Caco-2 (cell line): ENCODE measurements around the gene TMEM250. TPM values are rescaled to one million over a fixed set of nuclear protein-coding genes. Genes with fewer than 3 reads are reported as not detected.

Experiments
- BruUV-seq: library from RNA; stranded (reverse); fragments of 400-500 nt; replicated peaks from 2 replicates; lab custom pipeline; 2021; lab: Mats Ljungman, UMichigan
- CTCF ChIA-PET: fragments of 300-600 bp; sonication (Branson Sonifier 250); formaldehyde crosslinking; loops from one replicate; lab custom pipeline; 2022; ENCODE audit warnings: antibody characterized with exemption; lab: Charles Lee
- POLR2A ChIA-PET: fragments of 300-600 bp; sonication (Branson Sonifier 250); formaldehyde crosslinking; loops from one replicate; lab custom pipeline; 2022; ENCODE audit warnings: antibody characterized with exemption; lab: Charles Lee
- DNase-seq, 2 experiments: peaks; one replicate each; pipeline versions ENCODE4 v3.0.0 to v3.0.0-alpha.2; 2020 to 2022
- H3K27me3 ChIP-seq: replicated peaks from 2 replicates; pipeline ENCODE4 v1.6.0; 2011; ENCODE audit warnings: low read length; ENCODE audit not compliant: control insufficient read depth, insufficient read depth
- H3K36me3 ChIP-seq: 2 replicates; pipeline ENCODE4 v1.5.1; 2011; ENCODE audit warnings: low read length; ENCODE audit not compliant: control insufficient read depth, insufficient read depth
- H3K4me1 ChIP-seq: fragments of 250-450 bp; sonication (Bioruptor Pico); 2 replicates; pipeline ENCODE4 v1.5.1; 2020; ENCODE audit warnings: mild to moderate bottlenecking
- H3K4me3 ChIP-seq: 2 replicates; pipeline ENCODE4 v1.5.1; 2011; ENCODE audit warnings: low read depth, mild to moderate bottlenecking, control low read depth, low read length
- H3K9me3 ChIP-seq: fragments of 250-450 bp; sonication (Bioruptor Pico); 2 replicates; pipeline ENCODE4 v1.5.1; 2020; ENCODE audit warnings: mild to moderate bottlenecking, moderate library complexity
- H3K27ac Mint-ChIP-seq: one replicate; pipeline ENCODE4 v1.8.0; 2022; ENCODE audit warnings: mixed read lengths; ENCODE audit not compliant: unreplicated experiment
- H3K27me3 Mint-ChIP-seq: one replicate; pipeline ENCODE4 v1.8.0; 2022; ENCODE audit warnings: mixed read lengths; ENCODE audit not compliant: insufficient read depth, unreplicated experiment
- H3K36me3 Mint-ChIP-seq: one replicate; pipeline ENCODE4 v1.8.0; 2022; ENCODE audit warnings: mild to moderate bottlenecking, mixed read lengths; ENCODE audit not compliant: insufficient read depth, unreplicated experiment
- H3K4me1 Mint-ChIP-seq: one replicate; pipeline ENCODE4 v1.8.0; 2022; ENCODE audit warnings: low read depth, mixed read lengths; ENCODE audit not compliant: unreplicated experiment
- H3K4me3 Mint-ChIP-seq: one replicate; pipeline ENCODE4 v1.8.0; 2022; ENCODE audit warnings: mild to moderate bottlenecking, moderate library complexity, mixed read lengths; ENCODE audit not compliant: unreplicated experiment
- H3K9me3 Mint-ChIP-seq: one replicate; pipeline ENCODE4 v1.8.0; 2022; ENCODE audit warnings: mixed read lengths; ENCODE audit not compliant: unreplicated experiment
- CTCF ChIP-seq, 2 experiments: fragments of 200-600 bp in 1 of 2; IDR thresholded peaks; 1 replicate in 1 of 2; 2 replicates in 1 of 2; pipeline versions ENCODE4 v1.5.1 to v1.8.0; 2011 to 2022; ENCODE audit warnings: antibody characterized with exemption in 1 of 2, control low read depth in 1 of 2, inconsistent platforms in 1 of 2, low read depth in 1 of 2, low read length in 1 of 2, mild to moderate bottlenecking in 1 of 2, moderate library complexity in 1 of 2; ENCODE audit not compliant: insufficient read depth in 1 of 2, severe bottlenecking in 1 of 2, unreplicated experiment in 1 of 2
- intact Hi-C: fragments of 100-400 bp; cut with micrococcal nuclease; formaldehyde crosslinking; loops from one replicate; pipeline ENCODE4 v1.10.0; 2022; ENCODE audit not compliant: unreplicated experiment
- total RNA-seq: library from RNA; stranded (reverse); gene quantifications from 2 replicates; pipeline ENCODE4 v1.2.3, GENCODE V29; 2022

Gene TMEM250
- total RNA-seq, 1 experiment from 2014 or later = 38.2 TPM

- no peaks in the 10 kb centered on the region for H3K4me1 ChIP-seq
- ChIA-PET POLR2A (no interaction called here), CTCF (interaction anchor here (0.6 kb wide), 1 partner anchor 103 kb away, joined by 3 read pairs; no protein-coding TSS in a partner anchor)
- no peaks in the 10 kb centered on the region for H3K9me3 ChIP-seq
- H3K36me3 Mint-ChIP-seq = no peaks in the 10 kb centered on the region
- no TSS peak for BruUV-seq
- no peak overlapping the region for H3K4me3 ChIP-seq
- no peaks in the 10 kb centered on the region for H3K4me1 Mint-ChIP-seq
- TF ChIP-seq CTCF (IDR thresholded peaks at IDR 0.05; ENCODE audit: insufficient read depth in 1 of 2, low read depth in 1 of 2, low read length in 1 of 2, severe bottlenecking in 1 of 2, unreplicated experiment in 1 of 2) = no peak
- no peak overlapping the region for H3K4me3 Mint-ChIP-seq
- no peaks in the 10 kb centered on the region for H3K27me3 Mint-ChIP-seq
- no peaks in the 10 kb centered on the region for H3K9me3 Mint-ChIP-seq
- no peak overlapping the region for H3K27ac Mint-ChIP-seq
- H3K36me3 ChIP-seq = no peaks in the 10 kb centered on the region
- intact Hi-C loops = no loop called here
- DNase-seq = no peak
- H3K27me3 ChIP-seq = no peaks in the 10 kb centered on the region
Observed at GRCh38 chr9:136154943-136155342, 36.3 kb upstream of the TMEM250 start.

DNA sequence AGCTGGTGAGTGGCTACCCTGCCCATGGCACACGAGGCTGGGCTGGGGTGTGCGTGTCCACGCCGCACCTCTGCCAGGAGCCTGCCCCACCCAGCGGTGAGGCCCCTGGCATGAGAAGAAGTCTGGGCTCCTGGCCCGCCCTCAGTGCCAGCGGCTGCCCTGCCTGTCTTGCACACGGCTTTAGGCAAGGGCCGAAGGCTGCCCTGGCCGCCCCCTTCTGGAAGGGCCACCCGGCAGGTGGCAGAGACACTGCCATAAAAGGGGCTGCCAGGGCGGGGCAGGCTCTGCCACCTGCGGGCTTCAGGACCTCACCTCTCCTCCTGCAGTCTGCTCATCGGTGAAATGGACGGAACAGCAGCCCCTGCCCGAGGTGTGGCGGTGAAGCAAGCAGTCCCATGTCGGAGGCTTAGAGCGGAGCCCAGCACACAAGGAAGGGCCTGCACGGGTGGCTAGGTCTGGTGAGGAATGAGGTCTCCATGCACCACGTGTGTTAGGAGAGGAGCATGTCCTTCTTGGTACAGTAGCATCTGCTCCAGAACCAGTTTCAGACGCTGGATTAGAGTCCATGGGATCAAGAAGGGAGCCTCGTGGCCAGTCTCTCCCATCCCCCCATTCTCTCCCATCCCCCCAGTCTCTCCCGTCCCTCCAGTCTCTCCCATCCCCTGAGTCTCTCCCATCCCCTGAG lies 34.8 kb upstream of the TMEM250 start:
- no peak overlapping the region for H3K27ac Mint-ChIP-seq
- H3K4me3 Mint-ChIP-seq = no peak overlapping the region
- CTCF ChIA-PET = no interaction called here
- no TSS peak for BruUV-seq
- Histone ChIP-seq H3K9me3 (no peaks in the 10 kb centered on the region), H3K4me3 (no peak overlapping the region), H3K36me3 (no peaks in the 10 kb centered on the region), H3K27me3 (no peaks in the 10 kb centered on the region), H3K4me1 (no peaks in the 10 kb centered on the region)
- no peak for TF ChIP-seq CTCF (IDR thresholded peaks at IDR 0.05; ENCODE audit: insufficient read depth in 1 of 2, low read depth in 1 of 2, low read length in 1 of 2, severe bottlenecking in 1 of 2, unreplicated experiment in 1 of 2)
- DNase-seq = no peak
- intact Hi-C loops = no loop called here
- POLR2A ChIA-PET = no interaction called here
- no peaks in the 10 kb centered on the region for H3K4me1 Mint-ChIP-seq
- no peaks in the 10 kb centered on the region for H3K36me3 Mint-ChIP-seq
- H3K9me3 Mint-ChIP-seq = no peaks in the 10 kb centered on the region
- no peaks in the 10 kb centered on the region for H3K27me3 Mint-ChIP-seq

GRCh38 chr9:136152931-136153330 lies 34.3 kb upstream of the TMEM250 start:
- no peaks in the 10 kb centered on the region for H3K9me3 Mint-ChIP-seq
- H3K27me3 ChIP-seq = no peaks in the 10 kb centered on the region
- no peaks in the 10 kb centered on the region for H3K4me1 Mint-ChIP-seq
- POLR2A ChIA-PET = no interaction called here
- no peak for TF ChIP-seq CTCF (IDR thresholded peaks at IDR 0.05; ENCODE audit: insufficient read depth in 1 of 2, low read depth in 1 of 2, low read length in 1 of 2, severe bottlenecking in 1 of 2, unreplicated experiment in 1 of 2)
- H3K27me3 Mint-ChIP-seq = no peaks in the 10 kb centered on the region
- CTCF ChIA-PET = interaction anchor here (0.7 kb wide), 1 partner anchor 9 kb away, joined by 3 read pairs; no protein-coding TSS in a partner anchor
- no TSS peak for BruUV-seq
- no peak overlapping the region for H3K27ac Mint-ChIP-seq
- H3K9me3 ChIP-seq = no peaks in the 10 kb centered on the region
- H3K36me3 Mint-ChIP-seq = no peaks in the 10 kb centered on the region
- DNase-seq = no peak
- no peaks in the 10 kb centered on the region for H3K4me1 ChIP-seq
- no peaks in the 10 kb centered on the region for H3K36me3 ChIP-seq
- H3K4me3 Mint-ChIP-seq = no peak overlapping the region
- intact Hi-C loops = no loop called here
- no peak overlapping the region for H3K4me3 ChIP-seq
